OCI-LY1 (cell line): Measurements from ENCODE around the gene FAM81A.

Experiments
- EZH2 ChIP-seq: fragments of 200-600 bp; sonication (generic), shearing (Covaris generic); IDR thresholded peaks from 2 replicates; pipeline ENCODE4 v1.8.0; 2017; ENCODE audit warnings: borderline replicate concordance, mixed run types, mild to moderate bottlenecking, antibody characterized with exemption, low read length, moderate library complexity, mixed read lengths
- TF ChIP-seq, protein P1 (sequence below): fragments of 200-600 bp; sonication (generic), shearing (Covaris generic); IDR thresholded peaks from 2 replicates; pipeline ENCODE4 v1.5.1; 2017; ENCODE audit warnings: mild to moderate bottlenecking, antibody characterized with exemption, low read length, moderate library complexity, mixed read lengths

DNA sequence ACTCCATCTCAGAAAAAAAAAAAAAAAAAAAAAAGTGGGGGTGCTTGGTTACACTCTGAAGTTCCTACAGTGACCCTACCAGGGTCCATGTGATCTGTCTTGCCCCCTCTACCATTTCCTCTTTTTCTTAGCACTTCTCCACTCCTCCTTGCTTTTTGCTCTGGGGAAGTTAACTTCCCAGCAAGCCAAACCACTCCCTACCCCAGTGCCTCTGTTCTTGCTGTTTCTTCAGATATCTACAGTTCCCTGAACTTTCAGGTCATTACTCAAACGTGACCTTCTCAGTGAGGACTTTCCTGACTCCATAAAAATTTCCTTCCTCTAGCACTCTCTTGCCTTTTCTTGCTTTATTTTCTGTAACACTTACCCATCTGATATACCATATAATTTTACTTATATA, 112.5 kb downstream of the FAM81A start:
- TF ChIP-seq, protein P1, sequence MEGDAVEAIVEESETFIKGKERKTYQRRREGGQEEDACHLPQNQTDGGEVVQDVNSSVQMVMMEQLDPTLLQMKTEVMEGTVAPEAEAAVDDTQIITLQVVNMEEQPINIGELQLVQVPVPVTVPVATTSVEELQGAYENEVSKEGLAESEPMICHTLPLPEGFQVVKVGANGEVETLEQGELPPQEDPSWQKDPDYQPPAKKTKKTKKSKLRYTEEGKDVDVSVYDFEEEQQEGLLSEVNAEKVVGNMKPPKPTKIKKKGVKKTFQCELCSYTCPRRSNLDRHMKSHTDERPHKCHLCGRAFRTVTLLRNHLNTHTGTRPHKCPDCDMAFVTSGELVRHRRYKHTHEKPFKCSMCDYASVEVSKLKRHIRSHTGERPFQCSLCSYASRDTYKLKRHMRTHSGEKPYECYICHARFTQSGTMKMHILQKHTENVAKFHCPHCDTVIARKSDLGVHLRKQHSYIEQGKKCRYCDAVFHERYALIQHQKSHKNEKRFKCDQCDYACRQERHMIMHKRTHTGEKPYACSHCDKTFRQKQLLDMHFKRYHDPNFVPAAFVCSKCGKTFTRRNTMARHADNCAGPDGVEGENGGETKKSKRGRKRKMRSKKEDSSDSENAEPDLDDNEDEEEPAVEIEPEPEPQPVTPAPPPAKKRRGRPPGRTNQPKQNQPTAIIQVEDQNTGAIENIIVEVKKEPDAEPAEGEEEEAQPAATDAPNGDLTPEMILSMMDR, result no peak
- no peak for TF ChIP-seq EZH2
